Endodermal cell (in vitro differentiated cells): ENCODE measurements around the gene ARID5B. TPM values are rescaled to one million over a fixed set of nuclear protein-coding genes. Genes with fewer than 3 reads are reported as not detected.

Source experiments
- DNase-seq: peaks from one replicate; pipeline ENCODE4 v3.0.0-alpha.2; 2017
- H3K27ac ChIP-seq: 2 replicates; pipeline ENCODE4 v1.5.1; 2013; ENCODE audit warnings: mild to moderate bottlenecking, low read depth, low read length, moderate library complexity
- H3K27me3 ChIP-seq: 2 replicates; pipeline ENCODE4 v1.6.1; 2013; ENCODE audit warnings: mild to moderate bottlenecking, low read length, moderate library complexity; ENCODE audit not compliant: insufficient read depth, control insufficient read depth, poor library complexity, severe bottlenecking
- H3K36me3 ChIP-seq: 2 replicates; pipeline ENCODE4 v1.7.0; 2013; ENCODE audit warnings: mild to moderate bottlenecking, low read length, moderate library complexity; ENCODE audit not compliant: control insufficient read depth, insufficient read depth
- H3K4me1 ChIP-seq: one replicate; pipeline ENCODE4 v1.7.0; 2013; ENCODE audit warnings: low read length; ENCODE audit not compliant: control insufficient read depth, insufficient read depth
- H3K4me3 ChIP-seq: 2 replicates; pipeline ENCODE4 v1.5.1; 2013; ENCODE audit warnings: mild to moderate bottlenecking, low read length, moderate library complexity
- H3K9ac ChIP-seq: 2 replicates; pipeline ENCODE4 v1.6.1; 2013; ENCODE audit warnings: mild to moderate bottlenecking, low read length, moderate library complexity; ENCODE audit not compliant: poor library complexity, severe bottlenecking; ENCODE audit errors: extremely low read depth
- H3K9me3 ChIP-seq: 2 replicates; pipeline ENCODE4 v1.6.1; 2013; ENCODE audit warnings: mild to moderate bottlenecking, low read length, moderate library complexity; ENCODE audit not compliant: control insufficient read depth
- H3K27ac Mint-ChIP-seq: 2 replicates; pipeline ENCODE4 v1.8.0; 2020; ENCODE audit warnings: mixed read lengths
- H3K27me3 Mint-ChIP-seq: 2 replicates; pipeline ENCODE4 v1.8.0; 2021; ENCODE audit warnings: mild to moderate bottlenecking, mixed read lengths; ENCODE audit not compliant: insufficient read depth
- H3K36me3 Mint-ChIP-seq: 2 replicates; pipeline ENCODE4 v1.8.0; 2020; ENCODE audit warnings: low read depth, mixed read lengths
- H3K4me1 Mint-ChIP-seq: 2 replicates; pipeline ENCODE4 v1.8.0; 2020; ENCODE audit warnings: mixed read lengths
- H3K4me3 Mint-ChIP-seq: 2 replicates; pipeline ENCODE4 v1.8.0; 2020; ENCODE audit warnings: mild to moderate bottlenecking, moderate library complexity, mixed read lengths
- H3K9me3 Mint-ChIP-seq: 2 replicates; pipeline ENCODE4 v1.8.0; 2020; ENCODE audit warnings: mild to moderate bottlenecking, mixed read lengths
- WGBS, 2 experiments: methylation state at CpG; one replicate each; pipeline versions ENCODE4 v1.1.5 to v1.1.7; 2013; ENCODE audit warnings: missing lambda C conversion rate in 2 of 2, mixed read lengths in 1 of 2; ENCODE audit not compliant: insufficient coverage in 1 of 2, insufficient read length in 1 of 2; 5-methylcytosine and 5-hydroxymethylcytosine counted together
- total RNA-seq, 2 donors: library from RNA; stranded (reverse); fragmentation: NEBNext Ultra II Directional in 1 of 2; extraction: Animal tissue kit (Norgen Biotek cat#: 25700) in 1 of 2; gene quantifications; 2 replicates in 1 of 2; 3 replicates in 1 of 2; pipeline ENCODE4 v1.2.1, GENCODE V29; 2021
- TF ChIP-seq, protein P1 (sequence below): fragments of 200-600 bp; sonication (generic); conservative IDR thresholded peaks from 2 replicates; pipeline ENCODE4 v1.5.0; 2021; ENCODE audit warnings: antibody characterized with exemption, mild to moderate bottlenecking

Gene ARID5B
- total RNA-seq, 2 donors from 2014 or later: 1.2 to 1.8 TPM

DNA sequence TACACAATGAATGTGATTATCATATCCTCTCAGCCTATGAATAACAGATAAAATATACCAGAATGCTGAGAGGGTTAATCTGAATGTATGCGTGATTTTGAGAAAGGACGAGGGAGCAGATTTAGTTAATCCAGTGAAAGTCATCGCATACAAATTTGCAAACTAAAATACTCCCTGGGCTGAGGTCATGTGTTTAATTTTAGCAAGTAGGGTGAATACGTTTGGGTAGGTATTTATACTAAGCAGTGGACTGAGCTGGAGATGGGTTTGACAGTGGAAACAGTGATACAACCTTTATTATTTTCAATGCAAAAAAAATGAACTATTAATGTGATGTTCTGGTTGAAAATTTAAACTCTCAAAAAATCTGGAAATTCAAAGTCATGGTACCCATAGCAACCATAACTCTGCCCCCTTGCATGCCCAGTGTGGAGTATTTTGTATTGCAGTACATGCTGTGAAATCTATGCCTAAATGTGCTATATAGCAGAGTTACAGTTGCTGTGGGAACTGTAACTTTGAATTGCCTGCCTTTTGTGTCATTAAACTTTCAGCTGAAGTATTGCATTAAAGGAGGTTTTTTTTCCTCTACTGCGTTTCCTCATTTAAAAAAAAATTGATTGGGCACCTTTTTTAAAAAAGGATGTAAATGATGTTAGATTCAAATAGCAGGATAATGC is 9.5 kb upstream of the ARID5B start:
- no peaks in the 10 kb centered on the region for H3K9me3 ChIP-seq
- Mint-ChIP-seq H3K36me3 (no peaks in the 10 kb centered on the region), H3K27me3 (peaks cover 1% of the 10 kb centered on the region), H3K4me3 (no peak overlapping the region), H3K9me3 (no peaks in the 10 kb centered on the region), H3K4me1 (peaks cover 2% of the 10 kb centered on the region), H3K27ac (no peak overlapping the region)
- no peaks in the 10 kb centered on the region for H3K4me1 ChIP-seq
- H3K27ac ChIP-seq: no peak overlapping the region
- no peak overlapping the region for H3K4me3 ChIP-seq
- H3K36me3 ChIP-seq: no peaks in the 10 kb centered on the region
- H3K9ac ChIP-seq: no peak overlapping the region
- WGBS, 2 experiments: 86 to 89% methylated on average over 3 to 5 of the region's 5 CpGs
- TF ChIP-seq, protein P1, sequence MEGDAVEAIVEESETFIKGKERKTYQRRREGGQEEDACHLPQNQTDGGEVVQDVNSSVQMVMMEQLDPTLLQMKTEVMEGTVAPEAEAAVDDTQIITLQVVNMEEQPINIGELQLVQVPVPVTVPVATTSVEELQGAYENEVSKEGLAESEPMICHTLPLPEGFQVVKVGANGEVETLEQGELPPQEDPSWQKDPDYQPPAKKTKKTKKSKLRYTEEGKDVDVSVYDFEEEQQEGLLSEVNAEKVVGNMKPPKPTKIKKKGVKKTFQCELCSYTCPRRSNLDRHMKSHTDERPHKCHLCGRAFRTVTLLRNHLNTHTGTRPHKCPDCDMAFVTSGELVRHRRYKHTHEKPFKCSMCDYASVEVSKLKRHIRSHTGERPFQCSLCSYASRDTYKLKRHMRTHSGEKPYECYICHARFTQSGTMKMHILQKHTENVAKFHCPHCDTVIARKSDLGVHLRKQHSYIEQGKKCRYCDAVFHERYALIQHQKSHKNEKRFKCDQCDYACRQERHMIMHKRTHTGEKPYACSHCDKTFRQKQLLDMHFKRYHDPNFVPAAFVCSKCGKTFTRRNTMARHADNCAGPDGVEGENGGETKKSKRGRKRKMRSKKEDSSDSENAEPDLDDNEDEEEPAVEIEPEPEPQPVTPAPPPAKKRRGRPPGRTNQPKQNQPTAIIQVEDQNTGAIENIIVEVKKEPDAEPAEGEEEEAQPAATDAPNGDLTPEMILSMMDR: no peak
- DNase-seq: no peak
- H3K27me3 ChIP-seq: no peaks in the 10 kb centered on the region

DNA sequence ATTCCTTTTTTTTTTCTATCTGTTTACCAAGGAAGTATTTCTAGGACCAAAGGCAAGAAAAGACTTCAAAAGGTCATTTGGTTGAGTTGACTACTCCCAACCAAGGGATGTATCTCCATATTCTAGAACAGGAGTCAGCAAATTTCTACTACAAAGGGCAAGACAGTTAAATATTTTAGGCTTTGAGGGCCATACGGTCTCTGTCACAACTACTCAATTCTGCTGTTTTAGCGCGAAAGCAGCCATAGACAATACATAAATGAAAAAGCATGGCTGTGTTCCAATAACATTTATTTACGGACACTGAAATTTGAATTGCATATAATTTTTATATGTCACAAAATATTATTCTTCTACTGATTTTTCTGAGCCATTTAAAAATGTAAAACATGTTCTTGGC is 8.5 kb upstream of the ARID5B start:
- no peaks in the 10 kb centered on the region for H3K36me3 ChIP-seq
- Mint-ChIP-seq H3K27me3 (peaks cover 8% of the 10 kb centered on the region), H3K4me1 (peaks cover 8% of the 10 kb centered on the region), H3K9me3 (no peaks in the 10 kb centered on the region), H3K4me3 (no peak overlapping the region), H3K27ac (no peak overlapping the region), H3K36me3 (no peaks in the 10 kb centered on the region)
- TF ChIP-seq, protein P1: no peak
- 96% methylated on average over 3 of the region's 4 CpGs; no CpG with 5 or more reads in 1 of the 2 experiments for WGBS, 2 experiments
- H3K4me1 ChIP-seq: peaks cover under 1% of the 10 kb centered on the region
- H3K4me3 ChIP-seq: no peak overlapping the region
- H3K27me3 ChIP-seq: peaks cover 2% of the 10 kb centered on the region
- no peak overlapping the region for H3K9ac ChIP-seq
- no peaks in the 10 kb centered on the region for H3K9me3 ChIP-seq
- no peak overlapping the region for H3K27ac ChIP-seq
- DNase-seq: no peak

DNA sequence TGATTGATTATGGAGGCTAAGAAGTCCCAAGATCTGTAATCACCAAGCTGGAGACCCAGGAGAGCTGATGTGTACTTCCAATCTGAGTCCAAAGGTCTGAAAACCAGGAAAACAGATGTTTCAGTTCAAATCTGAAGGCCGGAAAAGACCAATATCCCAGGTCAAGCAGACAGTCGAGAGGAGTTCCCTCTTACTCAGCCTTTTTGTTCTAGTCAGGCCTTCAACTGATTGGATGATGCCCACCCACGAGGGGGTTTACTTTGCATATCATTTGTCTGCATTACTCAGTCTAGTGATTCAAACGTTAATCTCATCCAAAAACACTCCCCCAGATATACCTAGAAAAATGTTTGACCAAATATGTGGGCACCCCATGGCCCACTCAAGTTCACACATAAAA is 7.4 kb upstream of the ARID5B start:
- H3K4me3 ChIP-seq: no peak overlapping the region
- H3K4me1 Mint-ChIP-seq: peaks cover 19% of the 10 kb centered on the region
- H3K27ac ChIP-seq: no peak overlapping the region
- no peaks in the 10 kb centered on the region for H3K9me3 Mint-ChIP-seq
- H3K27me3 ChIP-seq: peaks cover 13% of the 10 kb centered on the region
- peaks cover 5% of the 10 kb centered on the region for H3K4me1 ChIP-seq
- 84 to 97% methylated on average over 3 to 4 of the region's 4 CpGs for WGBS, 2 experiments
- H3K9me3 ChIP-seq: no peaks in the 10 kb centered on the region
- H3K36me3 Mint-ChIP-seq: no peaks in the 10 kb centered on the region
- H3K27ac Mint-ChIP-seq: no peak overlapping the region
- peaks cover 19% of the 10 kb centered on the region for H3K27me3 Mint-ChIP-seq
- no peak for DNase-seq
- no peak overlapping the region for H3K4me3 Mint-ChIP-seq
- TF ChIP-seq, protein P1: no peak
- H3K36me3 ChIP-seq: no peaks in the 10 kb centered on the region
- no peak overlapping the region for H3K9ac ChIP-seq
